Dedifferentiated amniotic fluid mesenchymal stem cell (primary cell): ENCODE measurements around the gene ULBP3.
"Not testable (repeated sequence)": the region's sequence is repeated elsewhere in the genome, so short reads cannot be mapped to it uniquely, and the experiment has no call there.

Experiments
- DNase-seq: peaks from one replicate; pipeline ENCODE4 v3.0.0-alpha.2; 2016; ENCODE audit errors: extremely low spot score

Gene ULBP3

GRCh38 chr6:150015281-150016001 lies 53.5 kb downstream of the ULBP3 start:
- not testable (repeated sequence) for DNase-seq

DNA sequence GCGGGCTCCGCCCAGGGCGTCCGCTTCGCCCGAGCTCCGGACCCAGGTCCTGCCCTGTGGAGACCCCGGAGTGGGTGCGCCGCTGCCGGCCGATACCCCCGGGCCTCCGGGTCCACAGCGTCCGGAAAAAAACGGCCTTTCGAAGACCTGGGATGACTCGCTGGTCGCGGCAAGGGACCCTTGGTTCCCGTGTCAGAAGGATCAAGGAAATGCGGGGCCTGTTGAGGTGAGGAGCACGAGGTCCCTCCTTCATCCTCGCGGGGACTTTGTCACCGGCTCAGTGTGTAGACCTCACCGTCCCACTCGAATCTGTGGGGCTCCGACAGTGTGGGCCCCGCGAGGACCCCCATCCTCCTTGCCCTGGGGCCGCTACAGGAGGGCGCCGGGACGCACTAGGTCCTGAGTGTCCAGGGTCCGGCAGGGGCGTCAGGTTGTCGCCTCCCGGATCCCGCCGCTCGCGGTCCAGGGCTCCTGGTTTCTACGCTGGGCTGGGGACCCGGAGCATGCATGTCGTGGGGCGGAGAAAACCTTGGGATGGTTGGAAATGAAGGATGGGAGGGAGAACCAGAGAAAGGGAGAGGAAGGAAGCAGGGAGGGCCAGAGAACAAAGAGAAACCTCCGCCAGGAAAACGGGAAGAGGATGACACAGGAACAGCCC lies 54.2 kb downstream of the ULBP3 start:
- DNase-seq, result not testable (repeated sequence)

DNA sequence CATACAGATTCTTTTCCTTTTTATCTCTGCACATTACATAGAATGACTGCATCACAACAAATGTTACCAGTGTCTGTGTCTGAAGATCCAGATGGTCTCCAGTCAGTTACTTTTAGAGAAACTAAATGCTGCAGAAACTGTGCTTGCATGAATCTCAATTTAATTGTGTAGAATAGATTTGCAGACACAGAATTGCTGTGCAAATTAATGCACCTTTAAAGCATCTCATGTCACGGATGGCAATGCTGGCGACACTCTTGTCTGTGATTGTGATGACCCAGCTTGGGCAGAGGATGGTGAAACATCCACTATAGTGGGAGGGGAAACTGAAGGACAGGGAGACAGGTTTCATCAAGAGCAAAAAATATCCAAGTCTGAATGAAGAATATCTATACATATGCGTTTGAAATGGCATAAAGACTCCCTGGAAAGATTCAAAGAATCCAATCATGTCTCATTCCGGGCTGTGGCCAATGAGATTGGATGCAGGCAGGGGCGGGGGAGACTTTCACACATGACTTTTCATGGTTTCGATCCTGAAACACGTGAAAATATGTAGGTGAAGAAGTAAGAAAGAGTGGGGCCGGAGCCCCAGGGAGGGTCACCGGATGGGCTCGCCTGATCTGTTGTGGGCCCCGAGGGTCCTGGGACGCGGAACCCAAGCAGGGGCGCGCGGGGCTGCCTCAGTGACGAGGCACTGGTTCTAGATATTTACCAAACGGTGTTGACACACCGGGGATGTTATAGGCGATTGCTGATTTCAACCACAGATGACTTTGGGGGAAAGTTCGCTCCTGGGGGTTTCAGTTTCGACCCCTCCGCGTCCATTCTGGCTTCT lies 54.9 kb downstream of the ULBP3 start:
- not testable (repeated sequence) for DNase-seq

DNA sequence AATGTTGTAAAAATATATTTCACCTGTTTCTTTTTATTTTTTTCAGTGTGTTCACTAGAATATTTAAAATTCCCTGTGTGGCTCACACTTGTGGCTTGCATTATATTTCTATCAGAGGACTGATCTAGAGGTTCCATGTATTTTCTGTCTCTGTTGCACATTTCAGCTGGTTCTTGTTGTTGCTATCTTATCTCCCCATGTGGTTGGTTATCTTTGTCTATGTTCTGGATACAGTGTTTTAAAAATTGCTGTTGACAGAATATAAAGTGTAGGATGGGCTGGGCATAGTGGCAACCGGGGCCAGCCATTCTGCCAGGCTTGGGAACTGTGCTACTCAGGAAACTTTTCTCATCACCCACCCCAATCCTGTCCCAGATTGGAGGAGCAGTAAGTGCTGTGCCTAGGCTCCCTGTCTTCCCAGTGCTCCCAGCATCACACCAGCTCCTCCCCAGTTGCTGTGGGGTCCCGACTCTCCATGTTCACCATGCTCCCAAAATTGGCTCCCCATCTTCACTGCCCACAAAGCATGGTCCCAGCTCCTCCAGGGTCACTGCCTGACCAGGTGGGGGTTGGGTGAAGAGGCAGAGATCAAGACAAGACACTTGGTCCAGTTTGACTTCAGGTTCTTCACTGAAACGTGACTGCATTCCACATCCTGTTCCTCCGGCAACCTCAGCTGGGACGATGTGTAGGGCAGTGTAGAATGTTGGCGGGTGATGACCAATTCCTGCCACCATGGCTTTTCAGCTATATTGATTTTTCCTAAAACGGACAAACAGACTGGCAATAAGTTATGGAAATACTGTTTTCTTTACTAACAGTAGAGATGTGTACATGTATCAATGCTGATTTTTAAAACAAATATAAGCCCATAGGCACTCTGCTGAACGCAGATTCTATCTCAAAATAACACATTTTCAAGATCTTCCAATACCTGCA lies 55.8 kb downstream of the ULBP3 start:
- DNase-seq, result not testable (repeated sequence)
